ENCODE results near the gene ZSCAN31.
"Not testable (repeated sequence)": the region's sequence is repeated elsewhere in the genome, so short reads cannot be mapped to it uniquely, and the experiment has no call there.

ZSCAN31 gene

DNA sequence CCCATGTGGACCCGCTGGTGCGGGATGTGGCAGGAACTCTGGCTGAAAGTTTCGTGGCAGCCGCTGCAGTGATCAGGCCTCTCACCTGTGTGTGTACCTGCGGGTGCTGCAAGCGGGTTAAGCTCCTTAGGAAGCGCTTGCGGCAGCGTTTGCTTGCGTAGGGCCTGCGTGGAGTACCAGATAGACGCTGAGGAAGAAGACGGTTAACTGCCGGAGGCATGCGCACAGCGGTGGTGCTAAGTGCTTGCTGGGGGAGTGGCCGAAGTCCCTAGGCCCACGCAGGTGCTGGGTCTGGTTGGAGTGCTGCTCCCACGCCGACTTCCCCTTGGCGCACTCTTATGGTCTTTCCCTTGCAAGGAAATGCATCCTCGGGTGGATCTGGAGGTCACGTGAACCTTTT, 23.0 kb downstream of the ZSCAN31 start:
- no peak for DNase-seq

GRCh38 chr6:28311139-28311823, 24.7 kb downstream of the ZSCAN31 start:
- no peak for DNase-seq

GRCh38 chr6:28306363-28306762, 29.6 kb downstream of the ZSCAN31 start:
- not testable (repeated sequence) for DNase-seq

GRCh38 chr6:28303570-28303969, 32.4 kb downstream of the ZSCAN31 start:
- DNase-seq = no peak

DNA sequence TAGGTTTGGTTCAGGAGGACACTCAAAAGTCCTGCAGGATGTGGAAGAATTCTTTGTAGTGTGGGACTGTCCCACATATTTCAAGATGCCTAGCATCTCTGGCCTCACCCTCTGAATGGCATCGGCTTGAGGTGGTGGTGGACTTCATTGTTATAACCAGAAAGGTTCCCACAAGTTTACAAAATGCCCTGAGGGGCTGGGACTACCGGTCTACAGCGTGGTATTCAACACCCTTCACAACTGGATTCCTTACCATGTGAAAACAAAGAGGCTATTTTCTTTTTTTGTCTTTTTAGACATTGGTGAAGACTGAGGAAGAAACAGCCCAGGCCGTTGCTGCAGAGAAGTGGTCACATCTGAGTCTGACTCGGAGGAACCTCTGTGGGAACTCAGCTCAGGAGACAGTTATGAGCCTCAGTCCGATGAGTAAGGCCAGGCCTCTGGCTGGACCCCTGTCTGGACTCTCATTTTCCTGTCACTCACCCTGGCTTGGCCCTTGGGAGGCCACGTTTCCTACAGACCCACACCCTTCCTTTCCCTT, 39.4 kb downstream of the ZSCAN31 start:
- DNase-seq = no peak

GRCh38 chr6:28295326-28295725, 40.6 kb downstream of the ZSCAN31 start:
- no peak for DNase-seq

GRCh38 chr6:28291573-28291972, 44.4 kb downstream of the ZSCAN31 start:
- DNase-seq = no peak

DNA sequence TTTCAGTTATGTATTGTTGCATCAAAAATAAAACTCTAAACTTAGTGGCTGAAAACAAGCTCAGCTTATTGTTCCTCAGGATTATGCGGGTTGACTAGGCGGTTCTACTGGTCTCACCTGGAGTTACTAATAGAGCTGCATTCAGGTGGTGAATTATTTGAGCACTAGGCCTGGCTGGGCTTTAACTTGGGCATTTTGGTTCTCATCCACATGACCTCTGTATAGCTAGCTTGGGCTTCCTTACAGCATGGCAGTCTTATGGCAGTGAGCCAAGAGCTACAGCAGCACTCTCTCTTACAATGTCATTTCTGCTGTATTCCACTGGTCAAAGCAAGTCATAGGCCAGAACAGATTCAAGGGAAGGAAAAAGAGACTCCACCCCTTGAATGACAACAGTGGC, 53.0 kb downstream of the ZSCAN31 start:
- DNase-seq = no peak

GRCh38 chr6:28281288-28282064, 54.5 kb downstream of the ZSCAN31 start, which contains the start of gene PGBD1:
PGBD1 (plus strand) TSS chr6:28281572; CDS start chr6:28283814, 2,242 bp downstream.
- peak; percentile 8 for DNase-seq

DNA sequence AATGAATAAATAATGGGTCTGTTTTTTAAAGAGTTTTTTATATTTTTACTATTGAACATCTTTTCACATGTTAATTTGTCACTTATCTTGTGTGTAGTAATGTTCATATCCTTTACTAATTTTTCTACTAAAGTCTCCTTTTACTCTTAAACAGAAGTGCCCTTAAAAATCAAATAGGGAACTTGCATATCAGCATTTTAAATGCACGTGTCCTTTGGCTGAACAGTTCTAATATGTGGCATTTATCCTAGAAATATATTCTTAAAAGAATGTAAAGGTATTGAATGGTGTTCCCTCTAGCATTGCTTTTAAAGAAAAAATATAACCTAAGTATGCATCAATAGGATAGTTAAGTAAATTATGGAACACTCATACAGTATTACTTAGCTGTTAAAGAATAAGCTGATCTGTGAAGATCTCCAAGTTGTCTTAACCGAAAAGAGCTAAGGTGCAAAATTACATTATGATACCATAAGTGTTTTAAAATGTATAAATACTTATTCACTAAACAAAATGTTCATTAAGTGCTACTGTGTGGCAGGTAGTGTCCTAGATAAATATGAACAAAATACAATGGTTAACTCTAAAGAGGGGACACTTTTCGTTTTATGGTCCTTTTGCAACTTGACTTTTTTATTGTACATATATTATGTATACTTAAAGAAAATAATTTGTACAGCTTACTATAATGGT, 55.2 kb downstream of the ZSCAN31 start:
- DNase-seq = no peak

- no peak for DNase-seq
Observed at GRCh38 chr6:28277746-28278145, 58.2 kb downstream of the ZSCAN31 start.

DNA sequence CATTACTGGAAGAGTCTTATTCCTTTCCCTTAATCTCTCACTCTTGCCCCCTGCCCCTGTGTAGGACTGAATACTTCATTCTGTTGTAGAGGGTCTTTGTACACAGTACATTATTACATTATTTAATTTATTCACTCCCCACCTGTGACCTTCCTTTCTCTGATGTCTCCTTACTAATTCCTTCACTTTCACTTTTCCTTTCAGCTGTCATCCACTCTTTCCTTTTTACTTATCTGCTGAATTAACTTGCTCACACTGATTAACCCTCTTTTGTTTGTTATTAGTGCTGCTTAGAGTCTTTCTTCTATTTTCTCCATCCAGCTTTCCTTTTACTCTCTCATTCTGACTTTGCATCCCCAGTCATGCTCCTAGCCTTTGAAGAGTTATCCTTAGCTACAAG, 61.1 kb downstream of the ZSCAN31 start:
- DNase-seq = no peak
